Activated CD4-positive, alpha-beta memory T cell treated with anti-CD3 and anti-CD28 coated beads for 36 hours (primary cell): Measurements from ENCODE around the gene SETD1B. TPM values are rescaled to one million over a fixed set of nuclear protein-coding genes. Genes with fewer than 3 reads are reported as not detected.
"Not testable (repeated sequence)": the region's sequence is repeated elsewhere in the genome, so short reads cannot be mapped to it uniquely, and the experiment has no call there.

Experiments
- CTCF ChIA-PET: fragments of 350-600 bp; sonication (Branson Sonifier 250); formaldehyde crosslinking; loops from one replicate; lab custom pipeline; 2021; ENCODE audit warnings: antibody characterized with exemption, inconsistent platforms; lab: Charles Lee
- POLR2A ChIA-PET: fragments of 350-600 bp; sonication (Branson Sonifier 250); formaldehyde crosslinking; loops from one replicate; lab custom pipeline; 2021; ENCODE audit warnings: antibody characterized with exemption; lab: Charles Lee
- DNase-seq: peaks from one replicate; pipeline ENCODE4 v3.0.0-alpha.2; 2020
- H3K27ac Mint-ChIP-seq: one replicate; pipeline ENCODE4 v1.8.0; 2021; ENCODE audit warnings: mixed read lengths
- H3K27me3 Mint-ChIP-seq: one replicate; pipeline ENCODE4 v1.8.0; 2021; ENCODE audit warnings: mixed read lengths
- H3K36me3 Mint-ChIP-seq: one replicate; pipeline ENCODE4 v1.8.0; 2021; ENCODE audit warnings: mixed read lengths
- H3K4me1 Mint-ChIP-seq: one replicate; pipeline ENCODE4 v1.8.0; 2021; ENCODE audit warnings: low read depth, mixed read lengths
- H3K4me3 Mint-ChIP-seq: one replicate; pipeline ENCODE4 v1.8.0; 2021; ENCODE audit warnings: mild to moderate bottlenecking, mixed read lengths
- H3K9me3 Mint-ChIP-seq: one replicate; pipeline ENCODE4 v1.8.0; 2021; ENCODE audit warnings: mixed read lengths
- intact Hi-C: fragments of 100-400 bp; cut with micrococcal nuclease; formaldehyde crosslinking; loops from one replicate; pipeline ENCODE4 v1.15.1; 2023
- total RNA-seq, 2 experiments: library from RNA; stranded (reverse); gene quantifications; one replicate each; pipeline ENCODE4 v1.2.3, GENCODE V29; 2021

SETD1B gene
- total RNA-seq, 2 experiments from 2014 or later = 14.1 to 15.2 TPM

DNA sequence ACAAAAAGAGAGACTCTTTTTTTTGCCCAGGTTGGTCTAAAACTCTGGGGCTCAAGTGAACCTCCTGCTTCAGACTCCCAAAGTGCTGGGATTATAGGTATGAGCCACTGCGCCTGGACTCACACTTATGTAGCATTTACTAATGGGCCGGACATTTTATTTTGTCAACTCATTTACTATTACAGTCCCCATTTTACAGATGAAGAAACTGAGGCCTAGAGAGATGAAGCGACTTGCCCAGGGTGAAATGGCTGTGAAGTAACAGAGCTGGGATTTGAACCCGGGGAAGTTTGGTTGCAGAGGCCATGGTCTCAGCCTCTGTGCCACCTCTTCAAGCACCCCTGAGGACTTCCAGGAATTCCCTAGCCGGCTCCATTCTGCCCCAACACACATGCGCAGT is 45.4 kb downstream of the SETD1B start:
- Mint-ChIP-seq H3K9me3 (no peaks in the 10 kb centered on the region), H3K4me3 (no peak overlapping the region), H3K27ac (no peak overlapping the region), H3K36me3 (no peaks in the 10 kb centered on the region), H3K4me1 (no peaks in the 10 kb centered on the region), H3K27me3 (no peaks in the 10 kb centered on the region)
- POLR2A ChIA-PET = no interaction called here
- no peak for DNase-seq
- intact Hi-C loops = no loop called here
- CTCF ChIA-PET = no interaction called here

DNA sequence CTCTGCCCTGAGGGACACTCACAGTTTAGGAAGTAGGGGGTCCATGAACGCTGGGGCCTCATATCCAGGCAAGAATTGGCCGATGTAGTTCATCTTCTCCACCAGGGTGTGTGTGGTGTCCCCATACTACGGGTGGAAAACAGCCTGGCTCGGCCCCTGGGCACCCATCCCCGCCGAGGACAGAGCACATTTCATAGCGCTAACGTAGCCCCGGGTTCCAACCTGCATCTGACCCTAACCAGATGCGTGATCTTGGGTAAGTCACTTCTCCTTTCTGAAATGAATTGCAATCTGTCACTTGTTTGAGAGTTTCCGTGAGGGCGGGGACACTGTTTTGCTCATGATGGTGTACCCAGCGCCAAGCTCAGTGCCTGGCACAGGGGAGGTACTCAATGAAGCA is 45.9 kb downstream of the SETD1B start:
- H3K27ac Mint-ChIP-seq = no peak overlapping the region
- H3K4me1 Mint-ChIP-seq = no peaks in the 10 kb centered on the region
- H3K36me3 Mint-ChIP-seq = no peaks in the 10 kb centered on the region
- H3K27me3 Mint-ChIP-seq = no peaks in the 10 kb centered on the region
- no peak for DNase-seq
- H3K9me3 Mint-ChIP-seq = no peaks in the 10 kb centered on the region
- ChIA-PET POLR2A (no interaction called here), CTCF (no interaction called here)
- H3K4me3 Mint-ChIP-seq = no peak overlapping the region
- intact Hi-C loops = no loop called here

DNA sequence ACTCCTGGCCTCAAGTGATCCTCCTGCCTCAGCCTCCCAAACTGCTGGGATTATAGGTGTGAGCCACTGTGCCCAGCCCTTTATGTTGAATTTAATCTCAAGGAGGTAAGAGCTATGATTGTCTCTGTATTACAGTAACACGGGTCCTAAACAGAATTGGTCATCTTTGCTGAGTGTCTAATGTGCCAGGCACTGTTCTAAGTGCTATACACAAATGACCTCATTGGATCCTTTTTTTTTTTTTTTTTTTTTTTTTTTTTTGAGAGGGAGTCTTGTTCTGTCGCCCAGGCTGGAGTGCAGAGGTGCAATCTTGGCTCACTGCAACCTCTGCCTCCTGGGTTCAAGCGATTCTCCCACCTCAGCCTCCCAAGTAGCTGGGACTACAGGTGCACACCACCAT is 48.6 kb downstream of the SETD1B start:
- H3K27me3 Mint-ChIP-seq, H3K27ac Mint-ChIP-seq, H3K36me3 Mint-ChIP-seq, intact Hi-C loops, DNase-seq, H3K4me1 Mint-ChIP-seq, H3K4me3 Mint-ChIP-seq, CTCF ChIA-PET, POLR2A ChIA-PET, H3K9me3 Mint-ChIP-seq: not testable (repeated sequence)

DNA sequence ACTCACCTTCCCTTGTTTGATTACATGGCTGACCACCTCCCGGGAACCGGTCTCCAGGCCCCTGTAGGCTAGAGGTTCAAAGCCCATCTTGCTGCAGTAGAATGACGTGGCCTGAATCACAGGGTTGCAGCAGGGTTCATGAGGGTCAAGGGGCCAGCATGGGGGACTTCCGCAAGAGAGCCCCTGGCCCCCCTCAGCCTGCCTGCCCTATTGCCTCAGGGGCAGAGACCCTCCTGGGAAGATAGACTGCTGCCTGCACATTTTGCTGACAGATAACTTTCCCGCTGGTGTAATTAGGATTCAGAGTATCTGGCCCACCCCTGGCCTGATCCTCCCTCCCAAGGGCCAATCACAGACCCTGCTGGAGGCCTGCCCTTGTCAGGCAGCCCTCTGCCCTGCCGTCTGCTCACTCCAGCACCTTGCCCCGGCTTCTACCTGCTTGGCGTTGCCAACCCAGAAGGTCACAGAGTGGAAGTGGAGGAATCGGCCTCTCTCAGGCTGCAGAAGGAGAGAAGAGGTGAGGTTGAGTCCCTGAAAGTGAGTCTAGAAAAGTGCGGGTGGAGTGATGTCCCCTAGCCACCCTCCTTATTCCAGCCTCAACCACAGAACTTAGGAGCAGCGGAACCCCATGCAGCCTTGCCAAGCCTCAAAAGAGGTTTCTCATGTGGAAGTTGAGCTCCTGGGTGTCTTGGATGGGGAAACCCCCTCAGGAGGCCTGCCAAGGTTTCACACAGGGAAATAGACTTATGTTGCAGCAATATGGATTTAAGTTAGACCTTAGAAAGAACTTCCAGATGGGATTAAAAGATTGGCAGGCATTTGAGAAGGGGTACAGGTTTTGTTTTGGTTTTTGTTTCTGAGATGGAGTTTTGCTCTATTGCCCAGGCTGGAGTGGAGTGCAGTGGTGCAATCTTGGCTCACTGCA is 53.8 kb downstream of the SETD1B start:
- CTCF ChIA-PET = no interaction called here
- no peak for DNase-seq

DNA sequence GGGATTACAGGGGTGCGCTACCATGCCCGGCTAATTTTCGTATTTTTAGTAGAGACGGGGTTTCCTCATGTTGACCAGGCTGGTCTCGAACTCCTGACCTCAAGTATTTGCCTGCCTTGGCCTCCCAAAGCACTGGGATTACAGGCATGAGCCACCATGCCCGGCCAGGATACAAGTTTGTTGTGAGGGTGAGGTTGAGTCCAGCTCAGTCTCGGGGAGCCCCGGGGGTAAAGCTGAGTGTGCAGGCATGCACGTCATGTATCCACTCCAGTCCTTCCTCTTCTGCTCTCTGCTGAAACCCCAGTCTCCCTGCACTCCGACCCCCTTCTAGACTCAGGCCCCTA is 54.5 kb downstream of the SETD1B start:
- Mint-ChIP-seq H3K4me1 (no peaks in the 10 kb centered on the region), H3K27ac (no peak overlapping the region), H3K36me3 (no peaks in the 10 kb centered on the region), H3K9me3 (no peaks in the 10 kb centered on the region), H3K4me3 (no peak overlapping the region), H3K27me3 (no peaks in the 10 kb centered on the region)
- intact Hi-C loops = no loop called here
- ChIA-PET CTCF (no interaction called here), POLR2A (no interaction called here)
- DNase-seq = no peak

More for the DNA sequence above, 53.8 kb downstream of the SETD1B start:
- POLR2A ChIA-PET = no interaction called here
- Mint-ChIP-seq H3K27ac (no peak overlapping the region), H3K9me3 (no peaks in the 10 kb centered on the region), H3K27me3 (no peaks in the 10 kb centered on the region), H3K4me1 (no peaks in the 10 kb centered on the region), H3K4me3 (no peak overlapping the region), H3K36me3 (no peaks in the 10 kb centered on the region)
- intact Hi-C loops = no loop called here

DNA sequence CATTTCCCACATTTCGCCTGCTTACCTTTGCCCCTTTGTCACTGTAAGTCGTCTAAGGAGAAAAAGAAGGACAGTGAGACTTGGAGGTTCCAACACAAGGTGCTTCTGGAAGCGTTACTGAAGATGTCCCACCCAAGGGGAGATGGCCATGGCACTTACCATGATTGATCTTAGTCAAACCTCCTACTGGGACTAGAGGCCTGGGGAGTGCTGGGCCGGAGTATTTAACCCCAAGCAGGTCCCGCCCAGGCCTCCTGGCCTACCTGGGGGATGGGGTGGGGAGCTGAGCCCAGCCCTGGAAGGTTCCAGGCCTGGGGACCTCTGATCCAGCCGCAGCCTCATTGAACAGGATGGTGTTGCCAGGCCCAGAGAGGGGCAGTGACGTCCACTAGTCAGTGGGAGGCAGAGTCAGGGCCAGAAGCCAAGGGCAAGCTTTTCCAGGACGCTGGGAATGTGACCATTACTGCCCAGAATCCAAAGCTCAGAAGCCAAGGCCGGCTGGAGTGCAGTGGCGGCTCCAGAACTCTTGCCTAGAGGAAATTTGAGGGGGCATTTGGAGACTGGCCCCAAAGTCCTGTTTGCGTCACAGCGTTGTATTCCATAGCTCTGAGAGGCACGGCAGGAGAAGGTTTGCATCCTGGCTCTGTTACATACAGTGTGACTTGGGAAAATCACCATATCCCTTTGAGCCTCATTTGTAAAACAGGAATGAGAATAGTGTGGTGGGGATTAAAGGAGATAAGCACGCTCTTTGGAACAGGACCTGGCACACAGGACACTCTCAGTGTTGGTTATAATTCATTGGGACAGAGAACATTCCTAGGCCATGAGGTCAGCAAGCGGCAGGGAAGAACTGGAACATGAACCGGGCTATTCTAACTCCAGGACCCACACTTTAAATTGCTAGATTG is 55.1 kb downstream of the SETD1B start, which contains the start of gene HPD:
TSS of gene HPD (minus strand) at position 198 of the 911 bp plus-strand sequence. CDS start at position 162, 36 bp downstream.
- POLR2A ChIA-PET = no interaction called here
- no peak for DNase-seq
- H3K36me3 Mint-ChIP-seq = no peaks in the 10 kb centered on the region
- H3K9me3 Mint-ChIP-seq = no peaks in the 10 kb centered on the region
- CTCF ChIA-PET = no interaction called here
- no peaks in the 10 kb centered on the region for H3K4me1 Mint-ChIP-seq
- intact Hi-C loops = no loop called here
- H3K27me3 Mint-ChIP-seq = no peaks in the 10 kb centered on the region
- no peak within 1 kb of the TSS for H3K27ac Mint-ChIP-seq
- no peak within 1 kb of the TSS for H3K4me3 Mint-ChIP-seq

DNA sequence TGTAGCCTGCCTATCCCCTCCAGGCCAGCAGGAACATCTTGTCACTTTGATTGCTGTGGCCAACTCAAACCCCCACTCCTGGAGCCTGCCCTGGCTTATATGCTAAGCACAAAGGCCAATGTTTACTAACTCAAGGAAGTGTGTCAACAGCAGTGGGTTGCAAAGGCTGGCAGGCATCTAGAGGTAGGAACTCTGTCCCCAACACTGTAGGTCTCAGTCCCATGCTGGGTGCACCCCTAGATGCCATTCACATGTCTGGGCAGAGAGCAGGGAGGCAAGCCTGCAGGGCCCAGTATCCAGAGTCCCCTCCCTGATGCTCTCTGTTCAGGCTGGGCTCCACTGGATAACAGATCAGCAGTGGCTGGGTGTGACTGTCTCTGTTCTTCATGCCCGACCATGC is 56.4 kb downstream of the SETD1B start:
- Mint-ChIP-seq H3K4me1 (no peaks in the 10 kb centered on the region), H3K27ac (no peak overlapping the region), H3K4me3 (no peak overlapping the region), H3K36me3 (no peaks in the 10 kb centered on the region), H3K27me3 (no peaks in the 10 kb centered on the region), H3K9me3 (no peaks in the 10 kb centered on the region)
- DNase-seq = no peak
- POLR2A ChIA-PET = no interaction called here
- CTCF ChIA-PET = interaction anchor here (1.8 kb wide), 1 partner anchor 28 kb away, joined by 7 read pairs; the partner anchor contains the start of gene PSMD9
- intact Hi-C loops = no loop called here

DNA sequence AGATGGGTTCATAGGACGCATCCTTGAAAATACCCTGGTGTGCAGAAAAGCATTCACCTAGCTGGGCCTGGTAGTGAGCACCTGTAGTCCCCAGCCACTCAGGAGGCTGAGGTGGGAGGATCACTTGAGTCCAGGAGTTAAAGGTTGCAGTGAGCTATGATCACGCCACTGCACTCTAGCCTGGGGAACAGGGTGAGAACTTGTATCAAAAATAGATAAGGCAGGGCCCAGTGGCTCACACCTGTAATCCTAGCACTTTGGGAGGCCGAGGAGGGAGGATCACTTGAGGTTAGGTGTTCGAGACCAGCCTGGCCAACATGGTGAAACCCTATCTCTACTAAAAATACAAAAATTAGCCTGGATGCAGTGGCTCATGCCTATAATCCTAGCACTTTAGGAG is 56.9 kb downstream of the SETD1B start:
- H3K36me3 Mint-ChIP-seq, H3K4me1 Mint-ChIP-seq, H3K9me3 Mint-ChIP-seq, H3K27me3 Mint-ChIP-seq, H3K4me3 Mint-ChIP-seq, intact Hi-C loops, H3K27ac Mint-ChIP-seq, DNase-seq, POLR2A ChIA-PET: not testable (repeated sequence)
- CTCF ChIA-PET = interaction anchor here (1.8 kb wide), 1 partner anchor 28 kb away, joined by 7 read pairs; the partner anchor contains the start of gene PSMD9

DNA sequence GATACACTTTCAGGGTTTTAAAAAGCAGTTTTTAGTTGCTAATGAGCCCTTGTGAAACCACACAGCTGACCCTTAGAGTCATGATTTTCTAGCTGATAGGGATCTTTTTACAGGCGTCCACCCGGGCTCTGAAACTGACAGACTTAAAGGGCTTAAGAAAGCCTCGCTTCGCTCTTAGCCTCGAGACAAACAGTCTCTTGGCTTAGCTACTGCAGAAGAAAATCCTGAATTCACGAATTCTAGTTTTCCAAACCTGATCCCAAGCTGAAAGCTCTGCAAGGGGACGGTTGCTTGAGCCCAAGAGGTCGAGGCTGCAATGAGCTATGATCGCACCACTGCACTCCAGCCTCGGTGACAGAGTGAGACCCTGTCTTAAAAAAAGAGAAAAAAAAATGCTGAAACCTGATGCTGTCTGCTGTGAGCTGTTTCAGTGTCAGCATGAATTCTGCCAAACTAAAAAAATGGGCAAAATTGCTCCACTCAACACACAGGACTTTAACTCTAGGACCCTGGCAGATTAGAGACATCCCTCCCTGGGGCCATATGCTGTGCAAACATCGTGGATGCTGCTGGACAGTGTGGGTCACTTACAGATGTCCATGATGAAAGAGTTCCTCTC is 57.9 kb downstream of the SETD1B start:
- intact Hi-C loops = no loop called here
- POLR2A ChIA-PET = interaction anchor here (0.6 kb wide), 2 partner anchors 61 to 117 kb away, joined by 3 read pairs; no protein-coding TSS in a partner anchor
- Mint-ChIP-seq H3K9me3 (no peaks in the 10 kb centered on the region), H3K36me3 (no peaks in the 10 kb centered on the region), H3K4me1 (no peaks in the 10 kb centered on the region), H3K27ac (no peak overlapping the region), H3K27me3 (no peaks in the 10 kb centered on the region), H3K4me3 (no peak overlapping the region)
- CTCF ChIA-PET = interaction anchor here (1.8 kb wide), 1 partner anchor 27 kb away, joined by 7 read pairs; the partner anchor contains the start of gene PSMD9
- no peak for DNase-seq

DNA sequence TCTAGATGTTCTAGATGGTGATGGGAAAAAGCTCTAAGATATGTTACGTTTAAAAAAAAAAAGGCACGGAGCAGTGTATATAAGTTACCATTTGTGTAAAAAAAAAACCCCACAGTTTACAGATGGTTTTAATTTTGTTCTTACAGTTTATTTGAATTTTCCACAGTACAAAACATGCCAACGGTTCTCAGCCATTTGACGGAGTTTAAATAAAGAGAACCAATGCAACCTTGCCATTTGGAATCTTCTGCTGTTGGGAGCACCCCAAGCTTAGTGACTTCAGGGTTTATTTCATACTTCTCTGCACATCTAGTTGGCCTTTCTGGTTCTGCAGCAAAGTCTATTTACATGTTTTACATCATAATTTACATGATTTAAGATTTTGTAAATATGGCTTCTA is 62.5 kb downstream of the SETD1B start:
- H3K4me1 Mint-ChIP-seq = no peaks in the 10 kb centered on the region
- CTCF ChIA-PET = interaction anchor here (1.4 kb wide), 1 partner anchor 72 kb away, joined by 4 read pairs; no protein-coding TSS in a partner anchor
- POLR2A ChIA-PET = no interaction called here
- intact Hi-C loops = no loop called here
- H3K27me3 Mint-ChIP-seq = no peaks in the 10 kb centered on the region
- no peaks in the 10 kb centered on the region for H3K9me3 Mint-ChIP-seq
- no peaks in the 10 kb centered on the region for H3K36me3 Mint-ChIP-seq
- no peak for DNase-seq
- H3K27ac Mint-ChIP-seq = no peak overlapping the region
- no peak overlapping the region for H3K4me3 Mint-ChIP-seq

DNA sequence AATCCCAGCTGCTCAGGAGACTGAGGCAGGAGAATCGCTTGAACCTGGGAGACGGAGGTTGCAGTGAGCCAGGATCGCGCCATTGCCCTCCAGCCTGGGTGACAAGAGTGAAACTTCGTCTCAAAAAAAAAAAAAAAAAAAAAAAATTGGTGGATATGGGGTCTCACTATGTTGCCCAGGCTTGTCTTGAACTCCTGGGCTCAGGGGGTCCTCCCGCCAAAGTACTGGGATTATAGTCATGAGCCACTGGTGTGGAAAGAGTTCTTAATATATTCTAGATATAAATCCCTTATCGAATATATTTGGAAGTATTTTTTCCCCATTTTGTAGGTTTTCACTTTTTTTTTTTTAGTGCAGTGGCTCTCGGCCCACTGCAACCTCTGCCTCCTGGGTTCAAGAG is 65.4 kb downstream of the SETD1B start:
- H3K27ac Mint-ChIP-seq, intact Hi-C loops, H3K4me1 Mint-ChIP-seq, POLR2A ChIA-PET, H3K9me3 Mint-ChIP-seq, H3K4me3 Mint-ChIP-seq, CTCF ChIA-PET, DNase-seq, H3K36me3 Mint-ChIP-seq, H3K27me3 Mint-ChIP-seq: not testable (repeated sequence)

DNA sequence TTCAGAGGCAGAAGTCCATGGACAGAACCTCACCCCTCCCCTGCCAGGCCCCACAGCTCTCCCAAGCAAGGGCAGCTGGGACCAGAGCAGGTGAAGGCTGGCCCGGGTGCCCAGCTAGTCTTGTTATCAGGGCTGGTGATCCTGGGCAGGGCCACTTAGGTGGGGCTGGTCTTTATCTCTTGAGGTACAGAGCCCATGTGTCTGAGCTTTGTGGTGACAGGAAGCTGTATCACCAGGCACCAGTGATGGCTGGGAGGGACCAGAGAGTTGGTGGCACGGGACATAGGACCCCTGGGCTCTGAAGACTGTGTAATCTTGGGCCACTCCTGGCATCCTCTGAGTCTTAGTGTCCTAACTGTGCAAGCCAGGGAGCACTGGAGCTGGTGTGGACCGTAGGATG is 67.7 kb downstream of the SETD1B start:
- H3K27me3 Mint-ChIP-seq = no peaks in the 10 kb centered on the region
- peaks cover 4% of the 10 kb centered on the region for H3K4me1 Mint-ChIP-seq
- no peak overlapping the region for H3K27ac Mint-ChIP-seq
- ChIA-PET POLR2A (no interaction called here), CTCF (interaction anchor here (1.0 to 2.0 kb wide), 2 partner anchors 17 to 77 kb away, joined by 3 to 9 read pairs; partner anchors contain the start of genes PSMD9 and RHOF)
- H3K36me3 Mint-ChIP-seq = no peaks in the 10 kb centered on the region
- H3K4me3 Mint-ChIP-seq = no peak overlapping the region
- intact Hi-C loops = no loop called here
- no peak for DNase-seq
- no peaks in the 10 kb centered on the region for H3K9me3 Mint-ChIP-seq
